Panc1 (cell line): ENCODE measurements around the gene CNNM1.

Experiments
- POLR2AphosphoS5 ChIP-seq: IDR thresholded peaks from 2 replicates; pipeline ENCODE4 v1.6.1; 2012; ENCODE audit warnings: mild to moderate bottlenecking, low read depth, low read length, moderate library complexity
- TF ChIP-seq, protein P1 (sequence below): fragments of 450-650 bp; IDR thresholded peaks from 2 replicates; pipeline ENCODE4 v1.5.1; 2017; ENCODE audit warnings: mild to moderate bottlenecking

DNA sequence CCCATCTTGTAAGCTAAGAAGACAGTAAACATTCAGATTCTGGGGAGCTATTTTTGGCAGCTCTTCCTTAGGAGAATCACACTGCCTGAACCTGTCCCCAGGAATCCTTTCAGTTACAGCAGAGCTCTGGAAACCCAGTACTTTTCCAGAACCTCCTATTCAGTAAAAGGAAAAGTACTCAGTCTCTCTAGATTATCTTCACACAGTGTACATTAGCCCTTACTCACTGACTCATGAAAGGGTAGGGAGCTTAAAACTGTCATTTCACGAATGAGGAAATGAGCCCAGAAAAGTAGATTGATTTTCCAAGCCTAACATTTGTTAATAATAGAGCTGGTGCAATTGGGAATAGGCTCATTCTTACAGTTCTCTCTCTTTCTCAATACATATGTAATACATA, 3.9 kb upstream of the CNNM1 start:
- TF ChIP-seq, protein P1, sequence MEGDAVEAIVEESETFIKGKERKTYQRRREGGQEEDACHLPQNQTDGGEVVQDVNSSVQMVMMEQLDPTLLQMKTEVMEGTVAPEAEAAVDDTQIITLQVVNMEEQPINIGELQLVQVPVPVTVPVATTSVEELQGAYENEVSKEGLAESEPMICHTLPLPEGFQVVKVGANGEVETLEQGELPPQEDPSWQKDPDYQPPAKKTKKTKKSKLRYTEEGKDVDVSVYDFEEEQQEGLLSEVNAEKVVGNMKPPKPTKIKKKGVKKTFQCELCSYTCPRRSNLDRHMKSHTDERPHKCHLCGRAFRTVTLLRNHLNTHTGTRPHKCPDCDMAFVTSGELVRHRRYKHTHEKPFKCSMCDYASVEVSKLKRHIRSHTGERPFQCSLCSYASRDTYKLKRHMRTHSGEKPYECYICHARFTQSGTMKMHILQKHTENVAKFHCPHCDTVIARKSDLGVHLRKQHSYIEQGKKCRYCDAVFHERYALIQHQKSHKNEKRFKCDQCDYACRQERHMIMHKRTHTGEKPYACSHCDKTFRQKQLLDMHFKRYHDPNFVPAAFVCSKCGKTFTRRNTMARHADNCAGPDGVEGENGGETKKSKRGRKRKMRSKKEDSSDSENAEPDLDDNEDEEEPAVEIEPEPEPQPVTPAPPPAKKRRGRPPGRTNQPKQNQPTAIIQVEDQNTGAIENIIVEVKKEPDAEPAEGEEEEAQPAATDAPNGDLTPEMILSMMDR: no peak
- no peak for TF ChIP-seq POLR2AphosphoS5
